Upper lobe of right lung (tissue), 1 donor: ENCODE measurements around the gene DCAF11. TPM values are rescaled to one million over a fixed set of nuclear protein-coding genes. Genes with fewer than 3 reads are reported as not detected.

ENCODE experiments used
- ATAC-seq: fragments of 200-7000 bp; cut with Tn5 transposase; one replicate; pipeline ENCODE4 v1.9.1; 2020; ENCODE audit warnings: mild to moderate bottlenecking, moderate library complexity
- DNase-seq: peaks from one replicate; pipeline ENCODE4 v3.0.0-alpha.2; 2020
- H3K27ac ChIP-seq: fragments of 200-600 bp; one replicate; pipeline ENCODE4 v1.8.0; 2022
- H3K27me3 ChIP-seq: fragments of 200-600 bp; one replicate; pipeline ENCODE4 v1.8.0; 2022; ENCODE audit warnings: mild to moderate bottlenecking
- H3K36me3 ChIP-seq: fragments of 200-600 bp; one replicate; pipeline ENCODE4 v1.8.0; 2022
- H3K4me1 ChIP-seq: fragments of 200-600 bp; one replicate; pipeline ENCODE4 v1.8.0; 2022
- H3K4me3 ChIP-seq: fragments of 200-600 bp; one replicate; pipeline ENCODE4 v1.8.0; 2022; ENCODE audit warnings: mild to moderate bottlenecking
- H3K9me3 ChIP-seq: fragments of 200-600 bp; one replicate; pipeline ENCODE4 v1.8.0; 2022
- CTCF ChIP-seq: fragments of 200-600 bp; IDR thresholded peaks from one replicate; pipeline ENCODE4 v1.8.0; 2022; ENCODE audit warnings: antibody characterized with exemption
- intact Hi-C: fragments of 100-400 bp; cut with DNase I; formaldehyde crosslinking; loops from one replicate; pipeline ENCODE4 v1.11.0; 2022
- total RNA-seq: library from RNA; stranded (reverse); fragmentation: NEBNext Ultra II Directional; extraction: Animal tissue kit (Norgen Biotek cat#: 25700); gene quantifications from one replicate; pipeline ENCODE4 v1.2.1, GENCODE V29; 2021
- donor health status: DM: no; HTN: yes; CAD: no; lungs with severe emphysema.

DCAF11 gene
- total RNA-seq, 1 donor from 2014 or later: 57.8 TPM

GRCh38 chr14:24086193-24086955 is 28.2 kb upstream of the DCAF11 start:
- no peaks in the 10 kb centered on the region for H3K36me3 ChIP-seq
- no peaks in the 10 kb centered on the region for H3K27me3 ChIP-seq
- H3K27ac ChIP-seq: no peak overlapping the region
- no peak for TF ChIP-seq CTCF
- H3K4me3 ChIP-seq: no peak overlapping the region
- peaks cover 5% of the 10 kb centered on the region for H3K4me1 ChIP-seq
- ATAC-seq: no peak
- intact Hi-C loops: no loop called here
- no peak for DNase-seq
- H3K9me3 ChIP-seq: no peaks in the 10 kb centered on the region

GRCh38 chr14:24087004-24087403 is 27.6 kb upstream of the DCAF11 start:
- no peak for DNase-seq
- intact Hi-C loops: no loop called here
- TF ChIP-seq CTCF: no peak
- Histone ChIP-seq H3K9me3 (no peaks in the 10 kb centered on the region), H3K4me3 (no peak overlapping the region), H3K36me3 (no peaks in the 10 kb centered on the region), H3K27me3 (no peaks in the 10 kb centered on the region), H3K4me1 (no peaks in the 10 kb centered on the region), H3K27ac (no peak overlapping the region)
- no peak for ATAC-seq

GRCh38 chr14:24088095-24088494 is 26.5 kb upstream of the DCAF11 start:
- intact Hi-C loops: no loop called here
- no peaks in the 10 kb centered on the region for H3K27me3 ChIP-seq
- no peak for ATAC-seq
- no peak overlapping the region for H3K4me3 ChIP-seq
- H3K36me3 ChIP-seq: no peaks in the 10 kb centered on the region
- no peak for TF ChIP-seq CTCF
- H3K4me1 ChIP-seq: peaks cover 2% of the 10 kb centered on the region
- H3K9me3 ChIP-seq: no peaks in the 10 kb centered on the region
- DNase-seq: no peak
- H3K27ac ChIP-seq: no peak overlapping the region

- intact Hi-C loops: no loop called here
- H3K27ac ChIP-seq: no peak overlapping the region
- H3K9me3 ChIP-seq: no peaks in the 10 kb centered on the region
- DNase-seq (no peak), ATAC-seq (no peak)
- no peak overlapping the region for H3K4me3 ChIP-seq
- no peaks in the 10 kb centered on the region for H3K36me3 ChIP-seq
- no peaks in the 10 kb centered on the region for H3K27me3 ChIP-seq
- H3K4me1 ChIP-seq: peaks cover 9% of the 10 kb centered on the region
- no peak for TF ChIP-seq CTCF
Measured at GRCh38 chr14:24089890-24090289, 24.7 kb upstream of the DCAF11 start.

GRCh38 chr14:24092110-24092504 is 22.5 kb upstream of the DCAF11 start:
- no peak for TF ChIP-seq CTCF
- Histone ChIP-seq H3K4me3 (no peak overlapping the region), H3K4me1 (peaks cover 20% of the 10 kb centered on the region), H3K9me3 (no peaks in the 10 kb centered on the region), H3K27me3 (no peaks in the 10 kb centered on the region), H3K36me3 (no peaks in the 10 kb centered on the region), H3K27ac (no peak overlapping the region)
- intact Hi-C loops: no loop called here
- DNase-seq (no peak), ATAC-seq (no peak)
